ENCODE measurements around the gene NCKAP5L.

The NCKAP5L gene

DNA sequence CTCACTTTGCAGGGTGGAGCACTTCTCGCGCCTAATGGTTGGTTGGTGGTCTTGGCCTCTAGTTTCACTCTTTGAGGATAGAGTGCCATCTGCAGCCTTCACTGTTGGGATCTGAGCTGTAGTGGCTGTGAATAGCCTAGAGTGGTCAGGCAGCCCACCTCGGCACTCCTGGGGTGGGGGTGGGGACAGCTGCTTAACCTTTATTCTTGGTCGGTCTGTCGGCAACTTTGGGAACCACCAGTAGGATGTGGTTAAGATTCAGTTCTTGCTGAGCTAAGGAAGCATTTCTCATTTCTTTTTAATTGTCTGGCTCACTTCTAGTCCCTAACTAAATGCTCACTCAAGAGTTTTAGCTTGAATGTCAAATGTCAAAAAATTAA lies 65.8 kb downstream of the NCKAP5L start:
- Histone ChIP-seq H3K4me3 (ENCODE audit: insufficient read depth, low read length, poor library complexity, severe bottlenecking) (no peak overlapping the region), H3K79me2 (ENCODE audit: insufficient read depth, low read length) (no peaks in the 10 kb centered on the region), H3K27ac (ENCODE audit: low read depth, low read length) (no peak overlapping the region), H2AFZ (ENCODE audit: low read depth, low read length, severe bottlenecking) (no peak overlapping the region), H3K9me2 (replicated peaks; ENCODE audit: insufficient read depth, low read length) (no peaks in the 10 kb centered on the region), H4K20me1 (ENCODE audit: low read depth, low read length) (no peaks in the 10 kb centered on the region), H3K4me2 (ENCODE audit: low read depth, low read length, poor library complexity, severe bottlenecking) (no peak overlapping the region), H3K36me3 (ENCODE audit: low read length) (peaks cover 34% of the 10 kb centered on the region), H3F3A (ENCODE audit: insufficient read depth) (peaks cover 7% of the 10 kb centered on the region; the same call in 1 of the 2 replicates), H3K9ac (ENCODE audit: low read length) (no peak overlapping the region), H3K9me3 (ENCODE audit: insufficient read depth, low read length) (no peaks in the 10 kb centered on the region), H3K27me3 (ENCODE audit: low read length) (no peaks in the 10 kb centered on the region)
- TF ChIP-seq, protein P1, sequence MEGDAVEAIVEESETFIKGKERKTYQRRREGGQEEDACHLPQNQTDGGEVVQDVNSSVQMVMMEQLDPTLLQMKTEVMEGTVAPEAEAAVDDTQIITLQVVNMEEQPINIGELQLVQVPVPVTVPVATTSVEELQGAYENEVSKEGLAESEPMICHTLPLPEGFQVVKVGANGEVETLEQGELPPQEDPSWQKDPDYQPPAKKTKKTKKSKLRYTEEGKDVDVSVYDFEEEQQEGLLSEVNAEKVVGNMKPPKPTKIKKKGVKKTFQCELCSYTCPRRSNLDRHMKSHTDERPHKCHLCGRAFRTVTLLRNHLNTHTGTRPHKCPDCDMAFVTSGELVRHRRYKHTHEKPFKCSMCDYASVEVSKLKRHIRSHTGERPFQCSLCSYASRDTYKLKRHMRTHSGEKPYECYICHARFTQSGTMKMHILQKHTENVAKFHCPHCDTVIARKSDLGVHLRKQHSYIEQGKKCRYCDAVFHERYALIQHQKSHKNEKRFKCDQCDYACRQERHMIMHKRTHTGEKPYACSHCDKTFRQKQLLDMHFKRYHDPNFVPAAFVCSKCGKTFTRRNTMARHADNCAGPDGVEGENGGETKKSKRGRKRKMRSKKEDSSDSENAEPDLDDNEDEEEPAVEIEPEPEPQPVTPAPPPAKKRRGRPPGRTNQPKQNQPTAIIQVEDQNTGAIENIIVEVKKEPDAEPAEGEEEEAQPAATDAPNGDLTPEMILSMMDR (IDR thresholded peaks at IDR 0.05; ENCODE audit: insufficient read depth, low read length, poor library complexity, severe bottlenecking) = no peak
- no peak for TF ChIP-seq EZH2phosphoT487 (conservative IDR thresholded peaks at IDR 0.05; ENCODE audit: low read length)

DNA sequence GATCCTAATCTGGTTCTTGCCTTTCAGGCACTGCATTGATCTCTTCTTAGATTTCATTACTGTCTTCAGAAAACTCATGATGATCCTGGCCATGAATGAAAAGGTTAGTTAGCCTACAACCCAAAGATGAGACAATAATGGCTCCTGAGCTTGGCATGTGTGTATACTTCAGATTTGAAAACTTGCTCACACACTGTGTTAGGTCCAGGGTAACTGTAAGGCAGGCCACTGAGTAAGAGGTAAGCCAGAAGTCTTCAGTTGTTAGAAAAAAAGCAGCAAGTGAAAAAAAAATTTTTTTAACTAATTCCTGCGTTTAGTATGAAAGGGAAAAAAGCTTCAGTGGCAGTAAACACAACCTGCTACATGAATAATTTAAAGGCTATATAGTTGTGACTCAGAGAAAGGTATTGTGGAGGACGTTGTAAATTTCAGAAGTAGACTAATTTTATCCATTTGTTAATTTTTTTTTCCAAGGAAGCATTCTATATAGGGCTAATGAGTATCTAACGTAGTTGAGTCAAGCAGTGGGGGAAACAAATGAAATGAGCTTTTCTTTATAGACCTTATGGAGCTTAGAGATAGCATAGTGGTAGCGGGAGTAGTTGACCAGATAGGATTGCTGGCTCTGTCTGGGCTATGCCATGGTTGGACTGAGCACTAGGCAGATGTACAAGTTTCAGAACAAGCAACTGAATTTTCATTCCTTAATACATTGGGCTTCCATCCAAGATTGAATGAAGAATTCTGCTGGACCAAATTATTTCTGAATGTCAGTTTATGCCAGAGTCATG lies 66.3 kb downstream of the NCKAP5L start:
- Histone ChIP-seq H3K4me3 (ENCODE audit: insufficient read depth, low read length, poor library complexity, severe bottlenecking) (no peak overlapping the region), H3K27me3 (ENCODE audit: low read length) (no peaks in the 10 kb centered on the region), H3K27ac (ENCODE audit: low read depth, low read length) (no peak overlapping the region), H4K20me1 (ENCODE audit: low read depth, low read length) (no peaks in the 10 kb centered on the region), H3K9me3 (ENCODE audit: insufficient read depth, low read length) (no peaks in the 10 kb centered on the region), H2AFZ (ENCODE audit: low read depth, low read length, severe bottlenecking) (no peak overlapping the region), H3K9ac (ENCODE audit: low read length) (no peak overlapping the region), H3K4me2 (ENCODE audit: low read depth, low read length, poor library complexity, severe bottlenecking) (no peak overlapping the region), H3K36me3 (ENCODE audit: low read length) (peaks cover 40% of the 10 kb centered on the region), H3F3A (ENCODE audit: insufficient read depth) (peaks cover 7% of the 10 kb centered on the region; the same call in 1 of the 2 replicates), H3K9me2 (replicated peaks; ENCODE audit: insufficient read depth, low read length) (no peaks in the 10 kb centered on the region), H3K79me2 (ENCODE audit: insufficient read depth, low read length) (no peaks in the 10 kb centered on the region)
- TF ChIP-seq, protein P1 (IDR thresholded peaks at IDR 0.05; ENCODE audit: insufficient read depth, low read length, poor library complexity, severe bottlenecking) = no peak
- TF ChIP-seq EZH2phosphoT487 (conservative IDR thresholded peaks at IDR 0.05; ENCODE audit: low read length) = no peak

- peaks cover 29% of the 10 kb centered on the region for H3K36me3 ChIP-seq (ENCODE audit: low read length)
- no peak overlapping the region for H3K4me2 ChIP-seq (ENCODE audit: low read depth, low read length, poor library complexity, severe bottlenecking)
- H3K79me2 ChIP-seq (ENCODE audit: insufficient read depth, low read length) = peaks cover 85% of the 10 kb centered on the region
- no peak overlapping the region for H3K27ac ChIP-seq (ENCODE audit: low read depth, low read length)
- no peaks in the 10 kb centered on the region for H3K9me2 ChIP-seq (replicated peaks; ENCODE audit: insufficient read depth, low read length)
- H3K27me3 ChIP-seq (ENCODE audit: low read length) = no peaks in the 10 kb centered on the region
- H3K9me3 ChIP-seq (ENCODE audit: insufficient read depth, low read length) = no peaks in the 10 kb centered on the region
- TF ChIP-seq, protein P1 (IDR thresholded peaks at IDR 0.05; ENCODE audit: insufficient read depth, low read length, poor library complexity, severe bottlenecking) = no peak
- no peak for TF ChIP-seq EZH2phosphoT487 (conservative IDR thresholded peaks at IDR 0.05; ENCODE audit: low read length)
- 0 out of 2 replicates have a peak, but pooled peaks cover 6% of the 10 kb centered on the region for H3F3A ChIP-seq (ENCODE audit: insufficient read depth)
- peaks cover 26% of the 10 kb centered on the region for H4K20me1 ChIP-seq (ENCODE audit: low read depth, low read length)
- no peak overlapping the region for H3K9ac ChIP-seq (ENCODE audit: low read length)
- no peak overlapping the region for H2AFZ ChIP-seq (ENCODE audit: low read depth, low read length, severe bottlenecking)
- H3K4me3 ChIP-seq (ENCODE audit: insufficient read depth, low read length, poor library complexity, severe bottlenecking) = no peak overlapping the region
Measured at GRCh38 chr12:49750996-49751393, 77.2 kb downstream of the NCKAP5L start.

All from SU-DHL-6 (cell line).